Measurements from ENCODE around the gene PRKCB. TPM values are rescaled to one million over a fixed set of nuclear protein-coding genes. Genes with fewer than 3 reads are reported as not detected.
"Not testable (repeated sequence)": the region's sequence is repeated elsewhere in the genome, so short reads cannot be mapped to it uniquely, and the experiment has no call there.

PRKCB gene
- total RNA-seq, 2 experiments from 2014 or later: 21.0 to 51.6 TPM

DNA sequence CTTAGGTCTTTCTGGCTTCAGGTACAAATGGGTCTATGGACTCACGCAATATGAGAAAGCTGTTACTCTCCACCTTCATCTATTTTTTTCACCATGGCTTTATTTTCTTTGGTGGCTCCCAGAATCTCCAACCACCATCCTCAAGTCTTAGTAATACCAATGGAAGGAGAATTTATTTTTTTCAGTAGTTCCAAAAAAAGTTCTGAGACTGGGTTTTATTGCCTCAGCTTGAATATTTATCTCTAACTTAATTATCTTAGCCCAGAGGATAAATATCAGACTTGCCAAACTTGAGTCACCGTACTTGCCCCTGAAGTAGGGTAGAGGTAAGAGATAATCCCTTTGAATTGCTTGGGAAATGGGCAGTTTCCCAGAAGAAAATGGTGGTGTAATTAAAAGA lies 397.2 kb downstream of the PRKCB start:
- no peaks in the 10 kb centered on the region for H3K9me3 ChIP-seq (ENCODE audit: low read length)
- H3K4me3 ChIP-seq (ENCODE audit: low read depth, low read length, poor library complexity, severe bottlenecking): no peak overlapping the region
- BruUV-seq (replicated peaks): no TSS peak
- no peak for DNase-seq (ENCODE audit: low spot score)
- H3K27ac ChIP-seq (ENCODE audit: low read depth, low read length, poor library complexity, severe bottlenecking): no peak overlapping the region
- intact Hi-C loops (cut with micrococcal nuclease; ENCODE audit: unreplicated experiment): no loop called here
- no peak overlapping the region for H2AFZ ChIP-seq (ENCODE audit: low read length)
- no peaks in the 10 kb centered on the region for H4K20me1 ChIP-seq (ENCODE audit: insufficient read depth, low read length)
- H3K79me2 ChIP-seq (ENCODE audit: insufficient read depth, low read depth, low read length): no peaks in the 10 kb centered on the region
- no peak overlapping the region for H3K4me2 ChIP-seq (ENCODE audit: low read length)
- CTCF ChIA-PET (ENCODE audit: unreplicated experiment): no interaction called here
- POLR2A ChIA-PET: no interaction called here
- TF ChIP-seq, protein P1, sequence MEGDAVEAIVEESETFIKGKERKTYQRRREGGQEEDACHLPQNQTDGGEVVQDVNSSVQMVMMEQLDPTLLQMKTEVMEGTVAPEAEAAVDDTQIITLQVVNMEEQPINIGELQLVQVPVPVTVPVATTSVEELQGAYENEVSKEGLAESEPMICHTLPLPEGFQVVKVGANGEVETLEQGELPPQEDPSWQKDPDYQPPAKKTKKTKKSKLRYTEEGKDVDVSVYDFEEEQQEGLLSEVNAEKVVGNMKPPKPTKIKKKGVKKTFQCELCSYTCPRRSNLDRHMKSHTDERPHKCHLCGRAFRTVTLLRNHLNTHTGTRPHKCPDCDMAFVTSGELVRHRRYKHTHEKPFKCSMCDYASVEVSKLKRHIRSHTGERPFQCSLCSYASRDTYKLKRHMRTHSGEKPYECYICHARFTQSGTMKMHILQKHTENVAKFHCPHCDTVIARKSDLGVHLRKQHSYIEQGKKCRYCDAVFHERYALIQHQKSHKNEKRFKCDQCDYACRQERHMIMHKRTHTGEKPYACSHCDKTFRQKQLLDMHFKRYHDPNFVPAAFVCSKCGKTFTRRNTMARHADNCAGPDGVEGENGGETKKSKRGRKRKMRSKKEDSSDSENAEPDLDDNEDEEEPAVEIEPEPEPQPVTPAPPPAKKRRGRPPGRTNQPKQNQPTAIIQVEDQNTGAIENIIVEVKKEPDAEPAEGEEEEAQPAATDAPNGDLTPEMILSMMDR (conservative IDR thresholded peaks at IDR 0.05; ENCODE audit: low read length): no peak
- no peak for TF ChIP-seq EZH2phosphoT487 (IDR thresholded peaks at IDR 0.05; ENCODE audit: borderline replicate concordance, low read depth, low read length)
- H3K36me3 ChIP-seq (ENCODE audit: insufficient read depth, low read length): no peaks in the 10 kb centered on the region
- no peaks in the 10 kb centered on the region for H3K4me1 ChIP-seq (ENCODE audit: insufficient read depth, low read length, poor library complexity, severe bottlenecking)
- H3K9me2 ChIP-seq (ENCODE audit: insufficient read depth, low read length): no peaks in the 10 kb centered on the region

DNA sequence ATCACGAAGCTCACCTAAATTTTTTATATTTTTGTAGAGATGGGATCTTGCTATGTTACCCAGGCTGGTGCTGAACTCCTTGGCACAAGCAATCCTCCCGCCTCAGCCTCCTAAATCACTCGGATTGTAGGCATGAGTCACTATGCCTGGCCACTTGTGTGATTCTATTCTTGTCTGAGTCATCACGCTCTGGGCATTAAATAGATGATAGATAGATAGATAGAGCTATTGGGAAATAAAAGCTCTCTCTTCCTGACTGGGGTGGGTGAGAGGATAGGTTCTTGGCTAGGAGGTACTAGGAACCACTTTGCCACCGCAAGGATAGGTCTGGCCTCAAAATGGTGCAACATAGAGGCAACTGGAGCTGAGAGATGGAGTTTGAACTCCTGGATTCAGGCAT lies 399.0 kb downstream of the PRKCB start:
- H2AFZ ChIP-seq (ENCODE audit: low read length): no peak overlapping the region
- H4K20me1 ChIP-seq (ENCODE audit: insufficient read depth, low read length): no peaks in the 10 kb centered on the region
- H3K4me1 ChIP-seq (ENCODE audit: insufficient read depth, low read length, poor library complexity, severe bottlenecking): no peaks in the 10 kb centered on the region
- H3K79me2 ChIP-seq (ENCODE audit: insufficient read depth, low read depth, low read length): no peaks in the 10 kb centered on the region
- no peaks in the 10 kb centered on the region for H3K36me3 ChIP-seq (ENCODE audit: insufficient read depth, low read length)
- BruUV-seq (replicated peaks): no TSS peak
- H3K4me3 ChIP-seq (ENCODE audit: low read depth, low read length, poor library complexity, severe bottlenecking): no peak overlapping the region
- intact Hi-C loops (cut with micrococcal nuclease; ENCODE audit: unreplicated experiment): no loop called here
- no peak overlapping the region for H3K4me2 ChIP-seq (ENCODE audit: low read length)
- H3K27ac ChIP-seq (ENCODE audit: low read depth, low read length, poor library complexity, severe bottlenecking): no peak overlapping the region
- no peaks in the 10 kb centered on the region for H3K9me2 ChIP-seq (ENCODE audit: insufficient read depth, low read length)
- CTCF ChIA-PET (ENCODE audit: unreplicated experiment): no interaction called here
- H3K9me3 ChIP-seq (ENCODE audit: low read length): no peaks in the 10 kb centered on the region
- DNase-seq (ENCODE audit: low spot score): no peak
- POLR2A ChIA-PET: interaction anchor here (1.1 kb wide), 1 partner anchor 13 kb away, joined by 3 read pairs; no protein-coding TSS in a partner anchor
- no peak for TF ChIP-seq EZH2phosphoT487 (IDR thresholded peaks at IDR 0.05; ENCODE audit: borderline replicate concordance, low read depth, low read length)
- TF ChIP-seq, protein P1 (conservative IDR thresholded peaks at IDR 0.05; ENCODE audit: low read length): no peak

DNA sequence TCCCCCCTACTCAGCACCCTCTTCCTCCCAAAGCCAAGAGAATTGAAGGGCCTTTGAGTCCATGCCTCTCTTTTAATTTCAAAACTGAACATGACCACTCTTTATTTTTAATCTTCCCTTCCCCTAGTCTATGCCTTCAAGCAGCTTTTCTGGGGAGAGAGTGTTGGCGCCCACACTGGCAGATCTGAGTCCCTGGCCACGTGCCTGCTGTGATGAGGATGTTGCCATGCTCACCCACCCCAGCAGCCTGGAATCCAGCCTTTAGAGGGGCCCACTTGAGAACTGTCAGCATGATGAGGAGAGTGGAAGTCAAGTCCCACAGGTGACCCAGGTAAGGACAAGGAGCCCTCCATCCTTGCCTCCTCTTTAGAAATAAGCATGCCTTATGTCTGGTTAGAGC lies 400.0 kb downstream of the PRKCB start:
- H3K9me3 ChIP-seq (ENCODE audit: low read length): no peaks in the 10 kb centered on the region
- H3K9me2 ChIP-seq (ENCODE audit: insufficient read depth, low read length): no peaks in the 10 kb centered on the region
- no TSS peak for BruUV-seq (replicated peaks)
- no peak overlapping the region for H3K4me3 ChIP-seq (ENCODE audit: low read depth, low read length, poor library complexity, severe bottlenecking)
- no peak overlapping the region for H3K4me2 ChIP-seq (ENCODE audit: low read length)
- no peaks in the 10 kb centered on the region for H4K20me1 ChIP-seq (ENCODE audit: insufficient read depth, low read length)
- no peak for TF ChIP-seq EZH2phosphoT487 (IDR thresholded peaks at IDR 0.05; ENCODE audit: borderline replicate concordance, low read depth, low read length)
- TF ChIP-seq, protein P1 (conservative IDR thresholded peaks at IDR 0.05; ENCODE audit: low read length): no peak
- no peak for DNase-seq (ENCODE audit: low spot score)
- ChIA-PET POLR2A (no interaction called here), CTCF (ENCODE audit: unreplicated experiment) (no interaction called here)
- no peaks in the 10 kb centered on the region for H3K79me2 ChIP-seq (ENCODE audit: insufficient read depth, low read depth, low read length)
- no peak overlapping the region for H2AFZ ChIP-seq (ENCODE audit: low read length)
- intact Hi-C loops (cut with micrococcal nuclease; ENCODE audit: unreplicated experiment): no loop called here
- H3K27ac ChIP-seq (ENCODE audit: low read depth, low read length, poor library complexity, severe bottlenecking): no peak overlapping the region
- H3K4me1 ChIP-seq (ENCODE audit: insufficient read depth, low read length, poor library complexity, severe bottlenecking): no peaks in the 10 kb centered on the region
- H3K36me3 ChIP-seq (ENCODE audit: insufficient read depth, low read length): no peaks in the 10 kb centered on the region

DNA sequence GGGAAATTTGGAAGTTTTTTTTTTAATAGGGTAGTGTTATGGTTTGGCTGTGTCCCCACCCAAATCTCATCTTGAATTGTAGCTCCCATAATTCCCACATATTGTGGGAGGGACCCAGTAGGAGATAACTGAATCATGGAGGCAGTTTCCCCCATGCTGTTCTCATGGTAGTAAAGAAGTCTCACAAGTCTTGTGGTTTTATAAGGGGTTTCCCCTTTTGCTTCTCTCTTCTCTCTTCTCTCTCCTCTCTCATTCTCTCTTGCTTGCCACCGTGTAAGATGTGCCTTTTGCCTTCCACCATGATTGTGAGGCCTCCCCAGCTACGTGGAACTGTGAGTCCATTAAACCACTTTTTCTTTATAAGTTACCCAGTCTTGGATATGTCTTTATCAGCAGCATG lies 403.1 kb downstream of the PRKCB start:
- intact Hi-C loops (cut with micrococcal nuclease; ENCODE audit: unreplicated experiment); H3K79me2 ChIP-seq (ENCODE audit: insufficient read depth, low read depth, low read length); CTCF ChIA-PET (ENCODE audit: unreplicated experiment); DNase-seq (ENCODE audit: low spot score); H3K9me3 ChIP-seq (ENCODE audit: low read length); POLR2A ChIA-PET; H2AFZ ChIP-seq (ENCODE audit: low read length); H3K4me1 ChIP-seq (ENCODE audit: insufficient read depth, low read length, poor library complexity, severe bottlenecking); H4K20me1 ChIP-seq (ENCODE audit: insufficient read depth, low read length); H3K4me2 ChIP-seq (ENCODE audit: low read length); H3K27ac ChIP-seq (ENCODE audit: low read depth, low read length, poor library complexity, severe bottlenecking); H3K4me3 ChIP-seq (ENCODE audit: low read depth, low read length, poor library complexity, severe bottlenecking); BruUV-seq (replicated peaks); H3K36me3 ChIP-seq (ENCODE audit: insufficient read depth, low read length); H3K9me2 ChIP-seq (ENCODE audit: insufficient read depth, low read length): not testable (repeated sequence)

Measured in OCI-LY7 (cell line).